DMS114 treated with DMSO at 0.1 percent for 48 hours (cell line): ENCODE data around the gene NLRP1.

Experiments
- DNase-seq: peaks from one replicate; lab custom pipeline; 2025; ENCODE audit not compliant: unreplicated experiment; lab: John Stamatoyannopoulos, UW

The NLRP1 gene

GRCh38 chr17:5584383-5585286 lies at the start of gene NLRP1:
TSS of gene NLRP1 (minus strand) at chr17:5584509. CDS start at chr17:5583957, 552 bp downstream.
- DNase-seq = no peak

- no peak for DNase-seq
These were observed 47.8 kb upstream of the NLRP1 start for GRCh38 chr17:5631958-5632590.

- no peak for DNase-seq
These were observed 46.1 kb upstream of the NLRP1 start for GRCh38 chr17:5630434-5630833.

DNA sequence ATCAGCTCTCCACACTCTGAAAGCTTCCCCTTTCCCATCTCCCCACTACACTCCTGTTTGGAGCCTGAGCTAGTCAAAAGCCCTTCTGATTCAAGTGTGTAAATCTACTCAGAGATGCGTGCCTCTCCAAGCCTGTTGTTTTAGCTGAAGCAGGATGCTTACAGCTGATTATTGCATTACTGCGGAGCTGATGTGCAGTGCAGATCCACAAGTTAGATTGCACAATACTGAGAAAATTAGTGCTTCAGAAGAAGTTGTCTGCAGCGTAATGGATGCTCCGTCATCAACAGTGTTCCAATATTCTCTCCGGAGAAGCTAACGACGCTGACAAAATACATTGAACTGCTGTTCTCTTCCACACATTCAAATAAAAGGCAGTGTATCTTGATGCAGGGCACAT lies 44.8 kb upstream of the NLRP1 start:
- DNase-seq = no peak

DNA sequence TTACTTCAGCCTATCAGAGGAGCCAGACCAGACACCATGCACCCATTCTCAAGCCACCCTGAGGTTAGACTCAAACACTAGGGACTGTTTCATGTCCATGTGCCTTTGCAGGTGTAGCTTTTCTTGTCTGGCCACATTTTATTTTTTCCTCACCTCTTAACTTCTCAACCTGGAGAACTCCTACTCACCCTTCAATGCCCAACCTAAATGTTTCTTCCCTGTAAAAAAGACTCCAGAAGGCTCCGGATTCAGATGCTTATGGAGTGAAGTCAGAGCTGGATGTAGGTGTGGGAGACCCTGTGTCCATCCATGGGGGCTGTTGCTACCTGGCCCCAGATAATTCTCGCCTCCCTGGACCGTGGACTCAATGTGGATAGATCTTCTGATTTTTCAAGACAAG lies 44.0 kb upstream of the NLRP1 start:
- no peak for DNase-seq

DNA sequence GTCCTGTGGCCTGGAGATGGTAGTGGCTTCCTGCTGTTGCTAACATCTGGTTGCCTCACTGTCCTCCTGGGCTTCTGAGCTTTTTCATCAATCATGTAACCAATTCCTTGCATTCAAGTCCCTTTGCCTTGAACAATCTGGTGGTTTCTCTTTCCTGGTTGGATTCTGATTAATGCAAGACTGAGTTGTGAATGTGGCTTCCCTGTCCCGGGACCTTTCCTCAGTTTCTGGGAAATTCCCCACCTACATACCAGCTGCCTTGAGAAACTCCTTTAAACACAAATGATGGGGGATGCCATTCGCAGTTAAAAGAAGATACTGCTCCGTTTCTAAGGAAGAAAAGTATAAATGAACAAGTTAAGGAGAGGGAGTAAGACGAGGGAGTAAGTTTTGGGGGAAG lies 39.9 kb upstream of the NLRP1 start:
- no peak for DNase-seq

GRCh38 chr17:5621729-5622128 lies 37.4 kb upstream of the NLRP1 start:
- no peak for DNase-seq

- no peak for DNase-seq
These were observed 36.7 kb upstream of the NLRP1 start for GRCh38 chr17:5621026-5621425.

DNA sequence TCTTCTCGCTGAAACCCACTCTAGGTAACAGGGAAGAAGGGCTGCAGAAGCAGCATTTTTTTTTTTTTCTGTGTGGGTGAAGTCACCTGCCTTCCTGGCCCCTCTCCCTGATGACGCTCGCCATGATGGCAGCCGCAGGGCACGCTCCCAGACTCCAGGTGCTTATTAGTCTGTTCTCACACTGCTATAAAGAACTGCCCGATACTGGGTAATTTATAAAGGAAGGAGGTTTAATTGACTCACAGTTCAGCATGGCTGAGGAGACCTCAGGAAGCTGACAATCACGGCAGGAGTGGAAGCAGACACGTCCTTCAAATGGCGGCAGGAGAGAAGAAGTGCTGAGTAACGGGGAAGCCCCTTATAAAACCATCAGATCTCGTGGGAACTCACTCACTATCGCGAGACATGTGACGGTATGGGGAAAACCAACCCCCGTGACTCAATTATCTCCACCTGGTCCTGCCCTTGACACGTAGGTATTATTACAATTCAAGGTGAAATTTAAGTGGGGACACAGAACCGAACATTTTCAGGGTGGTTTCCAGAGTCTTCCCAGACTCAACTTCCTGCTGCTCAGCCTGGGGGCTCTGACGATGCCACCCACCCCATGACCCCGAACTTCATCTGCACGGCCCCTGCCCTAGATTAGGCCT lies 34.9 kb upstream of the NLRP1 start:
- peak; percentile 100 for DNase-seq

DNA sequence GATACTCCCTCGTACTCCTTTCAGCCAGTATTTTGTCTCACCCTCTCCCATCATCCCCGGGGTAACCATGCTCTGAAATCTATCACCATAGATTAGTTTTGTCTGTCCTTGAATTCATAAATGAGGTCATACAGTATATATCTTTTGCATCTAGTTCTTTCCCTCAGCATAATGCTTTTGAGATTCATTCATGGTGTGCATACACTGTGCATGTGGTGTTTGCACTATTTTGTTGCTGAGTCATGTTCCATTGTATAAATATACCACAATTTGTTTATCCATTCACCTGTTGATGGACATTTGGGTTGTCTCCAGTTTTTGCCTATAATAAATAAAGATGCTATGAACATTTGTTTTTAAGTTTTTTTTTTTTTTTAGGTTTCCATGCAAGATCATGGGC lies 34.2 kb upstream of the NLRP1 start:
- no peak for DNase-seq

- DNase-seq = no peak
These were observed 31.2 kb upstream of the NLRP1 start for GRCh38 chr17:5615476-5615875.

GRCh38 chr17:5610956-5611355 lies 26.6 kb upstream of the NLRP1 start:
- DNase-seq = no peak

DNA sequence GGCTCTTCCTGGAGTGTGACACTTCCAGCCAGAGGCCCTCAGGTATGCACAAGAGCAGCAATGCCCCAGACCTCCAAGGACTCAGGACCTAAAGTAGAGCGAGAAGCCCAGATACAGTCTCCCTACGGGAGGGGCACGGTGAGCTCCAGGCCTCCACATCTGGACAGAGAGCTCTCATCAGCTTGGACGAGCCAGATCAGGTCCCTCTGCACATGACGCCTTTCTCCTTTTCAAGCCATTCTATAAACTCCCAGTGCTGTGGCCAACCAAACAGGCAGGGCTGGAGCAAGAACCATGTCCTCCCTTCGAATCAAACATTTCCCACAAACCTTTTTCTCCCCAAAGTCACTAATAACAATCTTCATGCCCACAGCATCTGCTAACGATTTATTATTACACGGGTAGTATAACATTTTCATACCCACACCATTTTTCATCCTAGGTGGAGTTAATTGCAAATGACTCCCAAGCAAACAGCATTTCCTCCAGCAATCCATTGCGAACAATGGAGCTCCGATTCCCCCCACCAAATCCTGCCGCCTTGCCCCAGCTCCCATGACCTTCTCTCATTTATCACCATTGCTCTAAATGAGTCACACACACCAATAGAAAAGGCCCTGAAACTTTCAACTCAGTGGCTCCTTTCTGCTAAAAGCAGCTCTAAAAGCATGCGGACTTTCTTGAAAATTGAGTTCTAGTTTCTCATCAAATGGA lies 24.2 kb upstream of the NLRP1 start:
- DNase-seq = no peak

DNA sequence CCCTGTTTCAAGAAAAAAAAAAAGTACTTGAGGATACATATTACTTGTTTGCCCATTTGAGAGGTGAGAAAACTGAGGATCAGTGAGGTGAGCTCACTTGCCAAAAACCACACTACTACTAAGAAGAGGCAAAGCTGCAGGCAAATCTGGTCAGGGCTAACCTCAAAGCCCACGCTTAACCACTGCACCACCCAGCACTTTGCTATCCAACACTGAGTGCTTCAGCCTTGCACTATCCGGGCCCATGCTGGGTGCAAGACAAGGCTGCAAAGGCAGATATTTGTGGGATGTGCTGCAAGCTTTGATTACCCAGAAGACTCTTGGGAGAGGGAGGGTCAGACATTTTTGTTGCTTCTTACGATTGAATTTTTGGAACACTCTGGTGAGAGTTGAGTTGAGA lies 23.6 kb upstream of the NLRP1 start:
- no peak for DNase-seq

DNA sequence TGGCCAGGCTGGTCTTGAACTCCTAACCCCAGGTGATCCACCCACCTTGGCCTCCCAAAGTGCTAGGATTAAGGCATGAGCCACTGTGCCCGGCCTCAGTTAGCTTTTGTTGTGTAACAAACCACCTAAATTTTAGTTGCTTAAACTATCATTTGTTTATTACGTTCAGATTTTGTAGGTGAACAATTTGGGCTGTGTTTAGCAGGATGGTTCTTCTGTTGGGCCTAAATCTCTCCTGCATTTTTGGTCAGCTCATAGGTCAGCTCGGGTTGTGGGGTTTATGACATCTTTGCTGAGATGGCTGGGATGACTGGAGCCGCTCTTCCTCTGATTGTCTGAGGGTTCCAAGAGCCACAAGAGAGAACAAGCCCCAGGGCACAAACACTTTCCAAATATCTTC lies 21.1 kb upstream of the NLRP1 start:
- no peak for DNase-seq

- DNase-seq = no peak
These were observed 15.7 kb upstream of the NLRP1 start for GRCh38 chr17:5600041-5600440.

DNA sequence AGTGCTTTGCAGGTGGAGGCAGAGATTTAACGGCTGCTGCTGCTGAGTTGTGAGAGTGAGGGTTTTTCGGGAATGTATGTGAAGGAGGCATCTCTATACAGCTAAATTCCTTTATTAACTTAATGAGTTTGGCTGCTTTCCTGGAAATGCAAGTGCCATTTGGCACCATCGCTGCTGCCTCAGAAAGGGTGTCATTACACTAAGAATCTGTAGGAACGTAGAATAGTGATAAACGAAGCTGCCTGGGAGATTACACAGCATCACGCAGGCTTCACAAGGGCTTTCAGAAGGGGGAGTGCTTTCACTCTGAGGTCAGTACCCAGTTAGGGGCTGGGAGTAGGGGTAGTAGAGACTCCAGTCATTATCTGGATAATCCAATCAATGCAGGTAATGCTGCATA lies 14.1 kb upstream of the NLRP1 start:
- DNase-seq = no peak

DNA sequence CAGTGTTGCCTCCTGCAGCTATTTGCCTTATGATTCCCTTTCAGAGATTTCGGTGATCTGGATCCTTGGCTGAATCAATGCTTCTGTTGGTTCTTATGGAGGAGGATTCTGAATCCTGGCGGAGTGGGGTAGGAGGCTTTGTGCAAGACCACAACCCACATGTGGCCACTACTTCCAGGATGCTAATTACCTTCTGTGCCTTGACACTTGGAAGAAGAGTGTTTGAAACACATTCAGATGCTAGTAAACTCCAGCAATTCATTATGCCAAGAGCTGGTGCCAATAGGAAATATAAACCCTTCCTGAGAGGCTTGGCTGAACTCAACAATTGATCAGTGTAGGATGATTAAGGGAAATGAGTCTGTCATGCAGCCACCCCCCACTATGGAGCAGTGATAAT lies 12.1 kb upstream of the NLRP1 start:
- DNase-seq = no peak

DNA sequence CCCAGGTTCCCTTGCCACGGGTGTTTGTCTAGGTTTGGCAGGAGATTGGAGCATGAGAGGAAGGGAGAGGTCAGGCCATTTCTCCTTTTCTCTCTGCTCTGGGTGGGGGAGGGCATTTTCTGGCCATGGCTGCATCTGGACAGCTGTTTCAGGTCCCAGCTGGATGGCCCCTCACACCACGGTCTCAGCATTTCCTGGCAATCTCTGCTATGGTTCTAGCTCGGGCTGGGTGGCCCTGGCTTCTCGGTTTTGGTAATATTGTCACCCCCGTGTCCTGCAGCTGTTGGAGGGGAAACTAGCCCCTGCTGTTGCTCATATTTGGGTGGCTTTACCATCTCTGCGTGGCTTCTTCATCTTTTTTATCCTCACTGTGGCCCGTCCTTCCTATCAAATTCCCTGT lies 11.5 kb upstream of the NLRP1 start:
- no peak for DNase-seq

GRCh38 chr17:5592382-5592781 lies 8.1 kb upstream of the NLRP1 start:
- peak; percentile 48 for DNase-seq

DNA sequence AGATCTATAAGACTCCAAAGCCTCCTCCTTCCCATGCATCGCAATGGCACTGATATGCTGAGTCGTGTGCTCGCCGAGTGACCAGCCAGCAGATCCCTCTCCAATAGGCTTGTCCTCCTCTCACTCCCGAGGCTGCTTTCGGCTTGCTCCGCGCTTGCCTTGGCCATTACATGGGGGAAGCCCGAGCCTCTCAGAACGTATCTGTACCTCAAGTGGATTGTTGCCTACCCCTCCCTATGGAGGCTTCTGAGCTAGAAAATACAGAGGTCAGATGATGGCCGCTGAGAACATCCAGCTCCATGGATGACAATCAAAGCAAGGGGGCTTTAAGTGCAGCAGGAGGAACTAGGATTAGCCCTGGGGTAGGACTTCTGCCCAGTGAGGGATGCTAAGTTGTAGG lies 7.7 kb upstream of the NLRP1 start:
- no peak for DNase-seq
